ENCODE results near the gene PDGFRB.

Gene PDGFRB

GRCh38 chr5:150162142-150162513, 6.5 kb upstream of the PDGFRB start:
- no peak for DNase-seq

- peak; percentile 33 for DNase-seq
These were observed 5.8 kb upstream of the PDGFRB start for GRCh38 chr5:150161242-150162141.

GRCh38 chr5:150160448-150161081, 4.9 kb upstream of the PDGFRB start:
- no peak for DNase-seq

GRCh38 chr5:150159741-150160179, 4.1 kb upstream of the PDGFRB start:
- DNase-seq, result no peak

GRCh38 chr5:150159031-150159430, 3.4 kb upstream of the PDGFRB start:
- DNase-seq, result no peak

GRCh38 chr5:150158170-150158949, 2.7 kb upstream of the PDGFRB start:
- no peak for DNase-seq

- DNase-seq, result no peak
These were observed 1.5 kb upstream of the PDGFRB start for GRCh38 chr5:150157168-150157567.

GRCh38 chr5:150156540-150156939, 895 bp upstream of the PDGFRB start:
- DNase-seq, result no peak

- no peak for DNase-seq
These were observed 353 bp upstream of the PDGFRB start for GRCh38 chr5:150156027-150156368.

- DNase-seq, result no peak
These were observed 972 bp downstream of the PDGFRB start for GRCh38 chr5:150154618-150155128.

GRCh38 chr5:150153957-150154617, 1.6 kb downstream of the PDGFRB start:
- DNase-seq, result no peak

- DNase-seq, result no peak
These were observed 2.2 kb downstream of the PDGFRB start for GRCh38 chr5:150153483-150153882.

- DNase-seq, result no peak
These were observed 2.8 kb downstream of the PDGFRB start for GRCh38 chr5:150152636-150153462.

- DNase-seq, result no peak
These were observed 6.0 kb downstream of the PDGFRB start for GRCh38 chr5:150149618-150150017.

GRCh38 chr5:150148117-150148927, 7.3 kb downstream of the PDGFRB start:
- no peak for DNase-seq

GRCh38 chr5:150147670-150148069, 8.0 kb downstream of the PDGFRB start:
- DNase-seq, result no peak

- DNase-seq, result no peak
These were observed 8.6 kb downstream of the PDGFRB start for GRCh38 chr5:150146862-150147601.

GRCh38 chr5:150146235-150146634, 9.4 kb downstream of the PDGFRB start:
- DNase-seq, result no peak

- DNase-seq, result no peak
These were observed 10.8 kb downstream of the PDGFRB start for GRCh38 chr5:150144879-150145278.

- no peak for DNase-seq
These were observed 11.3 kb downstream of the PDGFRB start for GRCh38 chr5:150144246-150144801.
